ENCODE measurements around the gene TUBD1.

TUBD1 gene

DNA sequence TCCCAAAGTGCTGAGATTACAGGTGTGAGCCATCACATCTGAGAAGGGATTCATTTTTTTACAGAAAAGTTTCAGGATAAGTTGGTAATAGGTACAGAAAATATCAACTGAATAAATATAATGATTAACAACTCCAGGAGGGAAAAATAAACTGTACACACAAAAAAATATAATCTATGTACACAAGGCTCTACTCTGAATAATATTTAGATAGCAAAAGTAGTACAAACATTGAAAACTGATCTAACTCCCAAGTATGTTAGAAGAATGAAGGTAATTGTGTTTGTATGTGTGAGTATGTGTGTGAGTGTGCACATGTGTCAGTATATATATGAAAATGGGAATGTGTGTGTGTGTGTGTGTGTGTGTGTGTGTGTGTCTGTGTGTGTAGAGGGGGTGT lies 20.4 kb downstream of the TUBD1 start:
- TF ChIP-seq, protein P1, sequence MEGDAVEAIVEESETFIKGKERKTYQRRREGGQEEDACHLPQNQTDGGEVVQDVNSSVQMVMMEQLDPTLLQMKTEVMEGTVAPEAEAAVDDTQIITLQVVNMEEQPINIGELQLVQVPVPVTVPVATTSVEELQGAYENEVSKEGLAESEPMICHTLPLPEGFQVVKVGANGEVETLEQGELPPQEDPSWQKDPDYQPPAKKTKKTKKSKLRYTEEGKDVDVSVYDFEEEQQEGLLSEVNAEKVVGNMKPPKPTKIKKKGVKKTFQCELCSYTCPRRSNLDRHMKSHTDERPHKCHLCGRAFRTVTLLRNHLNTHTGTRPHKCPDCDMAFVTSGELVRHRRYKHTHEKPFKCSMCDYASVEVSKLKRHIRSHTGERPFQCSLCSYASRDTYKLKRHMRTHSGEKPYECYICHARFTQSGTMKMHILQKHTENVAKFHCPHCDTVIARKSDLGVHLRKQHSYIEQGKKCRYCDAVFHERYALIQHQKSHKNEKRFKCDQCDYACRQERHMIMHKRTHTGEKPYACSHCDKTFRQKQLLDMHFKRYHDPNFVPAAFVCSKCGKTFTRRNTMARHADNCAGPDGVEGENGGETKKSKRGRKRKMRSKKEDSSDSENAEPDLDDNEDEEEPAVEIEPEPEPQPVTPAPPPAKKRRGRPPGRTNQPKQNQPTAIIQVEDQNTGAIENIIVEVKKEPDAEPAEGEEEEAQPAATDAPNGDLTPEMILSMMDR (IDR thresholded peaks at IDR 0.05; ENCODE audit: low read depth, low read length) = no peak
- H3K4me3 ChIP-seq (replicated peaks in 1 of 2; ENCODE audit: low read depth in 2 of 2, low read length in 2 of 2) = no peak overlapping the region
- DNase-seq (ENCODE audit: low read depth in 2 of 2) = no peak

DNA sequence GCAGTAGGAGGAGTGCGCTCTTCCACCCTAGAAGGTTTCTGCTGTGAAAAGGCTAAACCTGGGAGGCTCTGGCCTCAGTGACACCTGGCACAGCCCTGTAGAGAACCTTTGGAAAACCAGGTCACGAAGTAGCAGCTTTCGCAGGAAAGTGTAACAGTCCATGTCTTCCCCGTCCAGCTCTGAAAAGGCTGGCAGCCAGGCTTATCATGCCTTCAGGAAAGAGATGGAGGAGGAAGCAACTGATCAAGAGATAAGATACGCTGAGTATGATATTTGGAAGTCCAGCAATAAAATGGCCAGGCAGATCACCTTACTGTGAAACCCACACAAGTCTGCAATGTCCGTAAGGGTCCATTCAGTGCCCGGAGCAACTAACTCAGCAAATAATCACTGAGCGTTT lies 22.3 kb downstream of the TUBD1 start:
- DNase-seq (ENCODE audit: low read depth in 2 of 2) = no peak
- H3K4me3 ChIP-seq (replicated peaks in 1 of 2; ENCODE audit: low read depth in 2 of 2, low read length in 2 of 2) = no peak overlapping the region
- TF ChIP-seq, protein P1 (IDR thresholded peaks at IDR 0.05; ENCODE audit: low read depth, low read length) = no peak

DNA sequence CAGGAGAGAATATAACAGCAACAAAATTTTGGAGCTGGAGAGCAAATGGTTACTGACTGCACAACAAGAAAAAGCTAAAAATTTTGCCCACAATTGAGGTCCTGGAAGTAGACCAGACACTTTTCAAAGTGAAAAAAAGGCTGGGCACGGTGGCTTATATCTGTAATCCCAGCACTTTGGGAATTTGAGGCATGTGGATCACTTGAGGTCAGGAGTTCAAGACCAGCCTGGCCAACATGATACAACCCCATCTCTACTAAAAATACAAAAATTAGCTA lies 22.9 kb downstream of the TUBD1 start:
- DNase-seq (ENCODE audit: low read depth in 2 of 2) = no peak
- no peak overlapping the region for H3K4me3 ChIP-seq (replicated peaks in 1 of 2; ENCODE audit: low read depth in 2 of 2, low read length in 2 of 2)
- TF ChIP-seq, protein P1 (IDR thresholded peaks at IDR 0.05; ENCODE audit: low read depth, low read length) = no peak

DNA sequence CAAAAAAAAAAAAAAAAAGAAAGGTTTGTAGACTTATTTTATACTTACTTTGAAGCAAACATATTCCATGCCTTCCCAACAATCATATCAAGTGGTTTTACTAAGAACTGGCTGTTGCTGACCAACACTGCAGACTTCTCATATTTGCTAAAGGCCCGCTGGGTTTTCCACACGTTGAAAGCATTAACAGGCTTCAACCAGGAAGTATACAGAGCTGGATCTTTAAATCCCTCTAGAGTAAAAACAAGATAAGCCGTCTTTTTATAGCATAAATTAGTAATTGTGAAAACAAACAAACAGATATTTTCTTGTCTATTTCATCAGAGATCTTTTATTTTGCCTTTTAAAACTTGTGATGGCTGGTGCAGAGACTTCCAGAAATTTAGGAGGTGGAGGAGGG lies 29.1 kb downstream of the TUBD1 start:
- H3K4me3 ChIP-seq (replicated peaks in 1 of 2; ENCODE audit: low read depth in 2 of 2, low read length in 2 of 2) = no peak overlapping the region
- TF ChIP-seq, protein P1 (IDR thresholded peaks at IDR 0.05; ENCODE audit: low read depth, low read length) = no peak
- peak; percentile 26 to 45 for DNase-seq (ENCODE audit: low read depth in 2 of 2)

DNA sequence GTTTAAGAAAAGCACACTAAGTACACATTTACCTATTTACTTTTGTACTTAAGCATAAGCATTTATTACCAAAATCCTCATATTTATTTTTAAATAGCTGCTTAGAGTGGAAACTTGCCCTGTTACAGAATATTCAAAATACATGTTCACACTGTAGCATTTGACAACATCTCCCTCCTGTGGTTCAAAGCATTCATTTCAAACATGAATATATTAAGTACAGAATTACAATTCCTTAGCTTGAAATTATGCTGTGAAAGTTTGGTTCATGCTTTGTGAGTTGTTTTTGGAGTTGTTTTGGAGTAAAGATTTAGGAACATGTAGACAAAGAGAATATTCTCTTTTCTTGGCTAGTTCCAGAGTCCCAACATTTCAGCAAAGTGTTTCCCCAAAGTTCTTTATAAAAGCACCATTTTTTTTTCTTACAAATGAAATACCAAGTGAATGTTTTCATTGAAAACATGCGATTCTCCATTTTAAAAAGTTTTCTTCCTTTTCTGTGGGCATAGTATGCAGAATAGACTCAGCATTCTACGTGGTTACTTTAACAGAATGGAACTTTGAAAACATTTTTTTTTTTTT lies 33.2 kb downstream of the TUBD1 start:
- DNase-seq (ENCODE audit: low read depth in 2 of 2) = peak; percentile 81 to 84
- TF ChIP-seq, protein P1 (IDR thresholded peaks at IDR 0.05; ENCODE audit: low read depth, low read length) = peak; percentile 52
- no peak overlapping the region for H3K4me3 ChIP-seq (replicated peaks in 1 of 2; ENCODE audit: low read depth in 2 of 2, low read length in 2 of 2)

DNA sequence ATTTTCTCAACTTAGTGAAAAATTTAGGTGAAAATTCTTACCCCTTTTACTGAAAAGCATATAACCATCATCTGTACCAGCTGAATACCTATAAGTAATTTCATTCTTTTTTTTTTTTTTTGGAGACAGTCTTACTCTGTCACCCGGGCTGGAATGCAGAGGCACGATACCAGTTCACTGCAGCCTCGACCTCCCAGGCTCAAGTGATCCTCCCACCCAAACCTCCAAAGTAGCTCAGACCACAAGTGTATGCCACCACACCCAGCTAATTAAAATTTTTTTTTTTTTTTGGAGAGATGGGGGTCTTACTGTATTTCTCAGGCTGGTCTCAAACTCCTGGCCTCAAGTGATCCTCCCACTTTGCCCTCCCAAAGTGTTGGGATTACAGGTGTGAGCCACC lies 33.8 kb downstream of the TUBD1 start:
- TF ChIP-seq, protein P1 (IDR thresholded peaks at IDR 0.05; ENCODE audit: low read depth, low read length) = no peak
- DNase-seq (ENCODE audit: low read depth in 2 of 2) = no peak
- no peak overlapping the region for H3K4me3 ChIP-seq (replicated peaks in 1 of 2; ENCODE audit: low read depth in 2 of 2, low read length in 2 of 2)

DNA sequence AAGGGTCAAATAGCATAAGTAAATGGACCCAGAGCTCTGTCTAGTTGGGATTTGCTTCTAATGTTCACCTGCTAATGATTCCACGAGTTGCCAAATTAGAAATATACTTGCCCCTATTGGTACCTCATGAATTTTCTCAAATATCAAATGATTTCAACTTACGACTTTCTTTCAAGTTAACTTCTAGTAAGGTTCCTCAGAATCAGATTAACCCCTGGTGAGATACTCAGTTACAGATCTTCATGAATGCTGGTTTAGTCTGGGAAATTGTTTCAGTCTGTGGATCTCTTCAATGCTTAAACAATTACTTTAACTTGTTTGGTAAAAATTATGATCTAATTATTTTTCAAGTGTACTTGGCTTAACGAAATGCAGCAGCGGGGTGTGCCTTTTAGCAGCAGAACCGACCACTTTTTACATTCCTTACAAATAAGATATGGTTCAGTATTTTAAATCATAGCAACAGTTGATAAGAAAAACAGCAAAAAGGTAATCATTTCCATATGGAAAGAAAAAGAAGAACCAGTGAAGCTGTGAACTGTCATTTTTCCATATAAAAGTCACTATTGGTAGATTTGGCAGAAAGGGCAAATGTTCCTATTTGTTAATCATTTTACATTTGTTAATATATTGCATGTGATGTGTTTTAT lies 34.5 kb downstream of the TUBD1 start:
- peak in 1 of 2 donors; percentile 28 for DNase-seq (ENCODE audit: low read depth in 2 of 2)
- no peak overlapping the region for H3K4me3 ChIP-seq (replicated peaks in 1 of 2; ENCODE audit: low read depth in 2 of 2, low read length in 2 of 2)
- TF ChIP-seq, protein P1 (IDR thresholded peaks at IDR 0.05; ENCODE audit: low read depth, low read length) = no peak

All from cardiac fibroblast (primary cell).